ENCODE measurements around the gene SRPK2. TPM values are rescaled to one million over a fixed set of nuclear protein-coding genes. Genes with fewer than 3 reads are reported as not detected.

The SRPK2 gene
- total and polyA plus RNA-seq, 2 of the 8 experiments (the other 6 are each of a cell fraction or from before 2014, with no cell fraction given): 10.0 to 47.1 TPM

GRCh38 chr7:105202616-105203015 lies 186.1 kb downstream of the SRPK2 start (continued):
- TF ChIP-seq CHD7 (IDR thresholded peaks at IDR 0.05; ENCODE audit: insufficient replicate concordance, low read length) (no peak), SP1 (IDR thresholded peaks at IDR 0.05; ENCODE audit: low read depth, low read length) (no peak), BRCA1 (IDR thresholded peaks at IDR 0.05; ENCODE audit: low read depth, low read length) (no peak), CEBPB (IDR thresholded peaks at IDR 0.05; ENCODE audit: low read depth, low read length) (no peak)
